HepG2 (cell line): Measurements from ENCODE around the gene SLC25A38. TPM values are rescaled to one million over a fixed set of nuclear protein-coding genes. Genes with fewer than 3 reads are reported as not detected.

Experiments
- ATF7-NPFF ChIP-seq: sonication (generic); formaldehyde crosslinking; IDR thresholded peaks from 2 replicates; pipeline ENCODE4 v1.8.1; 2023; ENCODE audit warnings: mild to moderate bottlenecking, low read depth, missing genetic modification reagents, moderate library complexity
- MYC ChIP-seq: sonication (generic); formaldehyde crosslinking; IDR thresholded peaks from 2 replicates; pipeline ENCODE4 v1.9.0; 2021; ENCODE audit warnings: missing genetic modification reagents, borderline replicate concordance
- NFYB ChIP-seq: sonication (generic); formaldehyde crosslinking; IDR thresholded peaks from 2 replicates; pipeline ENCODE4 v1.4.0; 2020; ENCODE audit warnings: missing genetic modification reagents
- POGK ChIP-seq: sonication (generic); formaldehyde crosslinking; conservative IDR thresholded peaks from 2 replicates; pipeline ENCODE4 v1.8.0; 2022; ENCODE audit warnings: mild to moderate bottlenecking, moderate library complexity, missing genetic modification reagents
- POLR2AphosphoS2 ChIP-seq: IDR thresholded peaks from 2 replicates; pipeline ENCODE4 v1.6.1; 2011; ENCODE audit warnings: low read depth, low read length, improper control_type of control experiment
- SYNCRIP ChIP-seq: fragments of 200-400 bp; formaldehyde crosslinking; IDR thresholded peaks from 2 replicates; pipeline ENCODE4 v1.6.1; 2018; ENCODE audit warnings: mild to moderate bottlenecking, low read depth, low read length; ENCODE audit not compliant: insufficient read depth
- TEAD3 ChIP-seq: optimal IDR thresholded peaks from 2 replicates; pipeline ENCODE3; 2016; ENCODE audit warnings: borderline replicate concordance
- ZBTB7A ChIP-seq: sonication (generic); formaldehyde crosslinking; IDR thresholded peaks from 2 replicates; pipeline ENCODE4 v1.8.0; 2022; ENCODE audit warnings: mild to moderate bottlenecking, missing genetic modification reagents
- ZNF432 ChIP-seq: sonication (generic); formaldehyde crosslinking; IDR thresholded peaks from 2 replicates; pipeline ENCODE4 v1.5.0; 2020; ENCODE audit warnings: missing genetic modification reagents, mild to moderate bottlenecking, borderline replicate concordance
- ZNF616 ChIP-seq: sonication (generic); formaldehyde crosslinking; IDR thresholded peaks from 2 replicates; pipeline ENCODE4 v1.5.0; 2020; ENCODE audit warnings: low read depth, mild to moderate bottlenecking, missing genetic modification reagents
- ZNF781 ChIP-seq: sonication (generic); formaldehyde crosslinking; IDR thresholded peaks from 2 replicates; pipeline ENCODE4 v1.5.1; 2020; ENCODE audit warnings: borderline replicate concordance, mild to moderate bottlenecking, missing genetic modification reagents; ENCODE audit errors: not compliant biosample characterization
- polyA plus RNA-seq, 8 experiments: library from polyadenylated mRNA; depleted of rRNA in 3 of 8; stranded (reverse) in 7 of 8; unstranded in 1 of 8; fragments of >200 nt; fragmentation: Illumina TruSeq in 4 of 8; extraction: Trizol in 4 of 8; gene quantifications; 2 replicates each; pipeline versions ENCODE4 v1.2.1 to v1.2.3, GENCODE V29; 2011 to 2016; ENCODE audit warnings: low read depth in 4 of 8, missing spikeins in 1 of 8, mixed read lengths in 1 of 8; ENCODE audit not compliant: insufficient read depth in 1 of 8
- total RNA-seq, 5 experiments: library from RNA; depleted of rRNA; stranded (reverse); fragments of >200 nt; fragmentation: Illumina TruSeq; extraction: Trizol; gene quantifications; 2 replicates each; pipeline ENCODE4 v1.2.3, GENCODE V29; 2016; ENCODE audit warnings: low read depth in 1 of 5
- TF ChIP-seq, protein P1 (sequence below): sonication (generic); formaldehyde crosslinking; IDR thresholded peaks from 2 replicates; pipeline ENCODE4 v1.5.1; 2020; ENCODE audit warnings: mild to moderate bottlenecking, missing genetic modification reagents, borderline replicate concordance
- TF ChIP-seq, protein P2 (sequence below): sonication (generic); formaldehyde crosslinking; IDR thresholded peaks from 2 replicates; pipeline ENCODE4 v1.8.1; 2023; ENCODE audit warnings: mild to moderate bottlenecking, missing genetic modification reagents
- TF ChIP-seq, protein P3 (sequence below): sonication (generic); formaldehyde crosslinking; IDR thresholded peaks from 2 replicates; pipeline ENCODE4 v1.5.1; 2020; ENCODE audit warnings: mild to moderate bottlenecking, missing genetic modification reagents
- TF ChIP-seq, protein P4 (sequence below): sonication (generic); formaldehyde crosslinking; IDR thresholded peaks from 2 replicates; pipeline ENCODE4 v1.5.1; 2020; ENCODE audit warnings: missing genetic modification reagents, mild to moderate bottlenecking, borderline replicate concordance

SLC25A38 gene
- total and polyA plus RNA-seq, 2 of the 13 experiments (the other 11 are each of a cell fraction or from before 2014, with no cell fraction given) = 32.5 to 35.4 TPM

- TF ChIP-seq NFYB (CRISPR knock-in tag) (peak; percentile 86), ZNF616 (CRISPR knock-in tag) (peak; percentile 88; the same call in 1 of the 2 replicates), POGK (CRISPR knock-in tag) (peak; percentile 73), MYC (CRISPR knock-in tag) (peak; percentile 100), ZNF432 (CRISPR knock-in tag) (no peak), ATF7-NPFF (CRISPR knock-in tag) (peak; percentile 82; the same call in 1 of the 2 replicates), SYNCRIP (no peak), ZBTB7A (CRISPR knock-in tag) (0 out of 2 replicates have a peak, but pooled peaks have one; percentile 53), ZNF781 (peak; percentile 91), POLR2AphosphoS2 (0 out of 2 replicates have a peak, but pooled peaks have one; percentile 79), TEAD3 (no peak)
- TF ChIP-seq, protein P1, sequence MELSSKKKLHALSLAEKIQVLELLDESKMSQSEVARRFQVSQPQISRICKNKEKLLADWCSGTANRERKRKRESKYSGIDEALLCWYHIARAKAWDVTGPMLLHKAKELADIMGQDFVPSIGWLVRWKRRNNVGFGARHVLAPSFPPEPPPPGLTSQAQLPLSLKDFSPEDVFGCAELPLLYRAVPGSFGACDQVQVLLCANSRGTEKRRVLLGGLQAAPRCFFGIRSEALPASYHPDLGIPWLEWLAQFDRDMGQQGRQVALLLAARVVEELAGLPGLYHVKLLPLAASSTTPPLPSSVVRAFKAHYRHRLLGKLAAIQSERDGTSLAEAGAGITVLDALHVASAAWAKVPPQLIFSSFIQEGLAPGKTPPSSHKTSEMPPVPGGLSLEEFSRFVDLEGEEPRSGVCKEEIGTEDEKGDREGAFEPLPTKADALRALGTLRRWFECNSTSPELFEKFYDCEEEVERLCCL (CRISPR knock-in tag) = peak; percentile 75; the same call in 1 of the 2 replicates
- TF ChIP-seq, protein P2, sequence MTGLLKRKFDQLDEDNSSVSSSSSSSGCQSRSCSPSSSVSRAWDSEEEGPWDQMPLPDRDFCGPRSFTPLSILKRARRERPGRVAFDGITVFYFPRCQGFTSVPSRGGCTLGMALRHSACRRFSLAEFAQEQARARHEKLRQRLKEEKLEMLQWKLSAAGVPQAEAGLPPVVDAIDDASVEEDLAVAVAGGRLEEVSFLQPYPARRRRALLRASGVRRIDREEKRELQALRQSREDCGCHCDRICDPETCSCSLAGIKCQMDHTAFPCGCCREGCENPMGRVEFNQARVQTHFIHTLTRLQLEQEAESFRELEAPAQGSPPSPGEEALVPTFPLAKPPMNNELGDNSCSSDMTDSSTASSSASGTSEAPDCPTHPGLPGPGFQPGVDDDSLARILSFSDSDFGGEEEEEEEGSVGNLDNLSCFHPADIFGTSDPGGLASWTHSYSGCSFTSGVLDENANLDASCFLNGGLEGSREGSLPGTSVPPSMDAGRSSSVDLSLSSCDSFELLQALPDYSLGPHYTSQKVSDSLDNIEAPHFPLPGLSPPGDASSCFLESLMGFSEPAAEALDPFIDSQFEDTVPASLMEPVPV = peak; percentile 83; the same call in 1 of the 2 replicates
- TF ChIP-seq, protein P3, sequence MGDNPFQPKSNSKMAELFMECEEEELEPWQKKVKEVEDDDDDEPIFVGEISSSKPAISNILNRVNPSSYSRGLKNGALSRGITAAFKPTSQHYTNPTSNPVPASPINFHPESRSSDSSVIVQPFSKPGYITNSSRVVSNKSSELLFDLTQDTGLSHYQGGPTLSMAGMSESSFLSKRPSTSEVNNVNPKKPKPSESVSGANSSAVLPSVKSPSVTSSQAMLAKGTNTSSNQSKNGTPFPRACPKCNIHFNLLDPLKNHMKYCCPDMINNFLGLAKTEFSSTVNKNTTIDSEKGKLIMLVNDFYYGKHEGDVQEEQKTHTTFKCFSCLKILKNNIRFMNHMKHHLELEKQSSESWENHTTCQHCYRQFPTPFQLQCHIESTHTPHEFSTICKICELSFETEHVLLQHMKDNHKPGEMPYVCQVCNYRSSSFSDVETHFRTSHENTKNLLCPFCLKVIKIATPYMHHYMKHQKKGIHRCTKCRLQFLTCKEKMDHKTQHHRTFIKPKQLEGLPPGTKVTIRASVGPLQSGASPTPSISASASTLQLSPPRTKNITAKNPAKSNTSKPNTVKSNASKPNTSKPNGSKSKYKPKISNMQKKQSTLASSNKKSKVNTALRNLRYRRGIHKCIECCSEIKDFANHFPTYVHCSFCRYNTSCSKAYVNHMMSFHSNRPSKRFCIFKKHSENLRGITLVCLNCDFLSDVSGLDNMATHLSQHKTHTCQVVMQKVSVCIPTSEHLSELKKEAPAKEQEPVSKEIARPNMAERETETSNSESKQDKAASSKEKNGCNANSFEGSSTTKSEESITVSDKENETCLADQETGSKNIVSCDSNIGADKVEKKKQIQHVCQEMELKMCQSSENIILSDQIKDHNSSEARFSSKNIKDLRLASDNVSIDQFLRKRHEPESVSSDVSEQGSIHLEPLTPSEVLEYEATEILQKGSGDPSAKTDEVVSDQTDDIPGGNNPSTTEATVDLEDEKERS (CRISPR knock-in tag) = peak; percentile 85; the same call in 1 of the 2 replicates
- TF ChIP-seq, protein P4, sequence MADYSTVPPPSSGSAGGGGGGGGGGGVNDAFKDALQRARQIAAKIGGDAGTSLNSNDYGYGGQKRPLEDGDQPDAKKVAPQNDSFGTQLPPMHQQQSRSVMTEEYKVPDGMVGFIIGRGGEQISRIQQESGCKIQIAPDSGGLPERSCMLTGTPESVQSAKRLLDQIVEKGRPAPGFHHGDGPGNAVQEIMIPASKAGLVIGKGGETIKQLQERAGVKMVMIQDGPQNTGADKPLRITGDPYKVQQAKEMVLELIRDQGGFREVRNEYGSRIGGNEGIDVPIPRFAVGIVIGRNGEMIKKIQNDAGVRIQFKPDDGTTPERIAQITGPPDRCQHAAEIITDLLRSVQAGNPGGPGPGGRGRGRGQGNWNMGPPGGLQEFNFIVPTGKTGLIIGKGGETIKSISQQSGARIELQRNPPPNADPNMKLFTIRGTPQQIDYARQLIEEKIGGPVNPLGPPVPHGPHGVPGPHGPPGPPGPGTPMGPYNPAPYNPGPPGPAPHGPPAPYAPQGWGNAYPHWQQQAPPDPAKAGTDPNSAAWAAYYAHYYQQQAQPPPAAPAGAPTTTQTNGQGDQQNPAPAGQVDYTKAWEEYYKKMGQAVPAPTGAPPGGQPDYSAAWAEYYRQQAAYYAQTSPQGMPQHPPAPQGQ = no peak
Observed at GRCh38 chr3:39406368-39407258, 23.4 kb downstream of the SLC25A38 start, which contains the start of gene RPSA (continued).
